Activated CD8-positive, alpha-beta memory T cell treated with anti-CD3 and anti-CD28 coated beads for 36 hours (primary cell): ENCODE data around the gene PDPN. TPM values are rescaled to one million over a fixed set of nuclear protein-coding genes. Genes with fewer than 3 reads are reported as not detected.
"Not testable (repeated sequence)": the region's sequence is repeated elsewhere in the genome, so short reads cannot be mapped to it uniquely, and the experiment has no call there.

Source experiments
- CTCF ChIA-PET: fragments of 350-600 bp; sonication (Branson Sonifier 250); formaldehyde crosslinking; loops from one replicate; lab custom pipeline; 2021; ENCODE audit warnings: antibody characterized with exemption; lab: Charles Lee
- POLR2A ChIA-PET: fragments of 350-600 bp; sonication (Branson Sonifier 250); formaldehyde crosslinking; loops from one replicate; lab custom pipeline; 2021; ENCODE audit warnings: antibody characterized with exemption; lab: Charles Lee
- total RNA-seq, 2 experiments: library from RNA; stranded (reverse); gene quantifications; one replicate each; pipeline ENCODE4 v1.2.3, GENCODE V29; 2021

Gene PDPN
- total RNA-seq, result not detected

GRCh38 chr1:13583595-13583965 lies at the start of gene PDPN:
TSS of gene PDPN (plus strand) at chr1:13583832. CDS start at chr1:13584034, 202 bp downstream.
- CTCF ChIA-PET, result no interaction called here
- POLR2A ChIA-PET, result no interaction called here

- CTCF ChIA-PET, result no interaction called here
- POLR2A ChIA-PET, result no interaction called here
Observed at GRCh38 chr1:13535227-13535626, 48.4 kb upstream of the PDPN start.

- POLR2A ChIA-PET, result no interaction called here
- CTCF ChIA-PET, result no interaction called here
Observed at GRCh38 chr1:13536571-13536970, 47.1 kb upstream of the PDPN start.

- CTCF ChIA-PET, result no interaction called here
Observed at GRCh38 chr1:13538832-13539231, 44.8 kb upstream of the PDPN start.

GRCh38 chr1:13539683-13540082 lies 43.9 kb upstream of the PDPN start:
- ChIA-PET POLR2A (no interaction called here), CTCF (no interaction called here)

More at GRCh38 chr1:13538832-13539231, 44.8 kb upstream of the PDPN start:
- POLR2A ChIA-PET, result no interaction called here

- ChIA-PET CTCF (no interaction called here), POLR2A (no interaction called here)
Observed at GRCh38 chr1:13540866-13541265, 42.8 kb upstream of the PDPN start.

GRCh38 chr1:13541435-13542215 lies 42.0 kb upstream of the PDPN start:
- POLR2A ChIA-PET, result no interaction called here
- CTCF ChIA-PET, result no interaction called here

- ChIA-PET POLR2A (no interaction called here), CTCF (interaction anchor here (0.6 kb wide), 2 partner anchors 13 to 371 kb away, joined by 3 to 5 read pairs; no protein-coding TSS in a partner anchor)
Observed at GRCh38 chr1:13543451-13544220, 40.0 kb upstream of the PDPN start.

- ChIA-PET POLR2A (no interaction called here), CTCF (interaction anchor here (0.6 kb wide), 1 partner anchor 370 kb away, joined by 5 read pairs; no protein-coding TSS in a partner anchor)
Observed at GRCh38 chr1:13544221-13544556, 39.4 kb upstream of the PDPN start.

GRCh38 chr1:13546791-13547190 lies 36.8 kb upstream of the PDPN start:
- POLR2A ChIA-PET, result no interaction called here
- CTCF ChIA-PET, result no interaction called here

GRCh38 chr1:13548281-13548680 lies 35.4 kb upstream of the PDPN start:
- CTCF ChIA-PET, result no interaction called here
- POLR2A ChIA-PET, result no interaction called here

GRCh38 chr1:13549021-13549420 lies 34.6 kb upstream of the PDPN start:
- ChIA-PET CTCF (interaction anchor here (0.7 kb wide), 1 partner anchor 773 kb away, joined by 3 read pairs; no protein-coding TSS in a partner anchor), POLR2A (no interaction called here)

GRCh38 chr1:13549521-13549920 lies 34.1 kb upstream of the PDPN start:
- ChIA-PET POLR2A (no interaction called here), CTCF (interaction anchor here (0.7 kb wide), 1 partner anchor 774 kb away, joined by 3 read pairs; no protein-coding TSS in a partner anchor)

GRCh38 chr1:13550663-13551062 lies 33.0 kb upstream of the PDPN start:
- POLR2A ChIA-PET, result no interaction called here
- CTCF ChIA-PET, result no interaction called here

- ChIA-PET CTCF (no interaction called here), POLR2A (no interaction called here)
Observed at GRCh38 chr1:13554798-13555197, 28.8 kb upstream of the PDPN start.

GRCh38 chr1:13556224-13556764 lies 27.3 kb upstream of the PDPN start:
- CTCF ChIA-PET, result no interaction called here

GRCh38 chr1:13560541-13560940 lies 23.1 kb upstream of the PDPN start:
- ChIA-PET CTCF (no interaction called here), POLR2A (no interaction called here)

More at GRCh38 chr1:13556224-13556764, 27.3 kb upstream of the PDPN start:
- POLR2A ChIA-PET, result no interaction called here

- CTCF ChIA-PET, POLR2A ChIA-PET: not testable (repeated sequence)
Observed at GRCh38 chr1:13562981-13563380, 20.7 kb upstream of the PDPN start.

GRCh38 chr1:13564073-13564472 lies 19.6 kb upstream of the PDPN start:
- ChIA-PET CTCF (no interaction called here), POLR2A (no interaction called here)

GRCh38 chr1:13570435-13570834 lies 13.2 kb upstream of the PDPN start:
- POLR2A ChIA-PET, CTCF ChIA-PET: not testable (repeated sequence)
